ENCODE measurements around the gene PSME1.

The PSME1 gene

DNA sequence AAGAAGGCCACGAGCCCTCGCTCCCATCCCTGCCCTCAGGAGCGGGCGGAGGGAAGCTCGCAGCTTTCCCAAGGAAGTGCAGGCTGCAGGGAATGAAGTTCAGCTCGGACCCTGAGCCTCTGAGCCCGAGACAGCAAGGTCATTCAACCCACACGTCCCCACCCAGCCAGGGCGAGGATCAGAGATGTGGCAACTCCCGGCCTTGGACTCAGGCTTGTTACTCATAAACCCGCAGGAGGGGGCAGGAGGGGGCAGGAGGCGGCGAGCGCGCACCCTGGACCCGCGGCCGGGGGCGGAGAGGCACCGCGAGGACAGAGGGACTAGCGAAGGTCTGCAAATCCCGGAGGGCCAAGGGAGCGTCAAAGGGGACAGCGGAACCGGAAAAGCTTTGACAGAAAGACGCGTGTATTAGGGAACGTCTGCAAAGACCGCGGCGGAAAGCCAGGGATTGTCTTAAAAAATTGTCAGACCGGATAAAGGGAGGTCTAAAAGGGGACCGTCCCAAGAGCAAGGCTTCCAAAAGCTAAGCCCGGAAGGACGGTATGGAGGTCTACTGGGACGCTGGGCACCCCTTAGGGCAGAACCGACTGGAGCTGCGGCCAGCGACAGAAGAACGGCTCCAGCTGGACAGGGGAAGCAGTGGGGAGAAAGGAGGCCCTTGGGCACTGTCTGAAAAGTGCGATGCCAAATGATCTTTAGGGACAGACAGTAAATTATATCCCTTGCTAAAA, 22.0 kb upstream of the PSME1 start:
- in situ Hi-C loops (cut with MboI; ENCODE audit: low sequenced_read_pairs, unreplicated experiment), result no loop called here
- DNase-seq (ENCODE audit: low spot score), result peak; percentile 85
- TF ChIP-seq, protein P1, sequence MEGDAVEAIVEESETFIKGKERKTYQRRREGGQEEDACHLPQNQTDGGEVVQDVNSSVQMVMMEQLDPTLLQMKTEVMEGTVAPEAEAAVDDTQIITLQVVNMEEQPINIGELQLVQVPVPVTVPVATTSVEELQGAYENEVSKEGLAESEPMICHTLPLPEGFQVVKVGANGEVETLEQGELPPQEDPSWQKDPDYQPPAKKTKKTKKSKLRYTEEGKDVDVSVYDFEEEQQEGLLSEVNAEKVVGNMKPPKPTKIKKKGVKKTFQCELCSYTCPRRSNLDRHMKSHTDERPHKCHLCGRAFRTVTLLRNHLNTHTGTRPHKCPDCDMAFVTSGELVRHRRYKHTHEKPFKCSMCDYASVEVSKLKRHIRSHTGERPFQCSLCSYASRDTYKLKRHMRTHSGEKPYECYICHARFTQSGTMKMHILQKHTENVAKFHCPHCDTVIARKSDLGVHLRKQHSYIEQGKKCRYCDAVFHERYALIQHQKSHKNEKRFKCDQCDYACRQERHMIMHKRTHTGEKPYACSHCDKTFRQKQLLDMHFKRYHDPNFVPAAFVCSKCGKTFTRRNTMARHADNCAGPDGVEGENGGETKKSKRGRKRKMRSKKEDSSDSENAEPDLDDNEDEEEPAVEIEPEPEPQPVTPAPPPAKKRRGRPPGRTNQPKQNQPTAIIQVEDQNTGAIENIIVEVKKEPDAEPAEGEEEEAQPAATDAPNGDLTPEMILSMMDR (IDR thresholded peaks at IDR 0.05; ENCODE audit: borderline replicate concordance, control extremely low read depth, extremely low read depth, insufficient read depth, missing control alignments), result no peak

DNA sequence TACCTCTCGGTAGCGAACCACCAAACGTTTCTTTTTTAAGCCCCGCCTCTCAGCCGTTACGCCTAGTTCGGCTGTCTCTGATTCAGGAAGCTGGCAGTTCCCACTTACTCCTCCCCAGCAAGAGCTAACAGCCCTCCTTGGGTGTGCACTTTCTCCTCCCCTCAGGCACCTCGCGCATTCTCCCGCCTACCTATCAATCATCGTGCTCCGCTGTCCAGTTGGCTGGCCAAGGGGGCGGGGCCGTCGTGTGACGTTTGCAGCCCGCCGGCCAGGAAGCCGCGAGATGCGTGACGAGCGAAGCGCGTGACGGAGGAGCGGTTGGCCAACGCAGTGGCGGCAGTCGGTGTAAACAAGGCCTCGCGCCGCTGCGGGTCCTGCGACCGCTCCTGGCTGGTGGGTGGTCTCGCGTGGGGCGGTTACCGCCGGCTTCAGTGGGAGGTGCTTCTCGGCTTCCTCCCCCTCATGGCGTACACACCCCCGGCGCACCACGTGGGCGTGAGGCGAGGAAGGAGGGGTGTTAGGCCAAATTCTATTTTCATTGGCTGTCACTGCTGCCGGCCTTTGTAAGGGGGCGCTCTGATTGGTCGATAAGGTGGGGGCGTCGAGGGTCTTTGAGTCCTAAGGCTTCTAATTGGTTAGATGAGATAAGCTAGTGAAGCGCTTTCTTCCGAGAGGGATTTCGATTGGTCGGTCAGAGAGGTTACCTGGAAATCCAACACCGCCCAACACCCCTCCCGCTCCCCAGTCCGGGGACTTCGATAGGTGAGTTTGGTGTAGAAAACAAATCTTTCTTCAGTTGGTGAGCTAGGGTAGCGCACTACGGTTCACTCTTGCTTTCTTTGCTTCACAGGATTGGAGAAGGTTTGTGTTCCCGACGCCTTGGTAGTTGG, 21.2 kb upstream of the PSME1 start, which contains the start of the genes DCAF11 and NRL:
Gene DCAF11, plus strand, starts transcription at position 246 of the 890 bp plus-strand sequence. CDS start 818 bp downstream, outside the sequence.
Gene NRL, minus strand, starts transcription at position 418 of the 890 bp plus-strand sequence. CDS start 32,101 bp downstream, outside the sequence.
- TF ChIP-seq, protein P1 (IDR thresholded peaks at IDR 0.05; ENCODE audit: borderline replicate concordance, control extremely low read depth, extremely low read depth, insufficient read depth, missing control alignments), result no peak
- in situ Hi-C loops (cut with MboI; ENCODE audit: low sequenced_read_pairs, unreplicated experiment), result no loop called here
- DNase-seq (ENCODE audit: low spot score), result peak; percentile 98

DNA sequence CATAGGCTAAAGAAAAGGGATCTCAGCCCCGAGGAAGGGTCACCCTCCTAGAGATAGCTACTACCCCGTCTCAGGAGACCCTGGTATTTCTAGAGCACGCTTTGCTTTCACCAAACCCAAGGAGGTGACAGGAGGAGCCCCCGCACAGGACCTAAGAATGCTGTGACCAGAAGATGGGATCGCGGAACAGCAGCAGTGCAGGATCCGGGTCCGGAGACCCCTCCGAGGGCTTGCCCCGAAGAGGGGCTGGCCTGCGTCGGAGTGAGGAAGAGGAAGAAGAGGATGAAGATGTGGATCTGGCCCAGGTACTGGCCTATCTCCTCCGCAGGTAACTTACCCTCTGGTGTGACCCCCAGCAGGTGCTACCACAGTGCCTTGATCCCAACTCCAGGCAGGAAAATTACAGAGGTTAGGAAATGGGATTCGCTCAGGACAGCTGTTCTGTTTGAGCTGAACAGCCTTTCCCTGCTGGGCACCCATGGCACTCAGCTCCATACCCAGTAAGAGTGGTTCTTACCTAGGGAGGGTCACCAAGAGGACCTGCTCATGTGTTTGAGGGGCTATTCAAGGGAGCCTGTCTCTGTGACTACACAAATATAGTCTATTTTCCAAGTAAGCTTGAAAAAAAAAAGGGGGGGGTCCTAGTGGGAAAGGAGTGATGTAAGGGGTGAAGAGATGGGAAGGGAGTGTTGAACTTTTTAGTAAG, 20.4 kb upstream of the PSME1 start:
- no peak for DNase-seq (ENCODE audit: low spot score)
- TF ChIP-seq, protein P1 (IDR thresholded peaks at IDR 0.05; ENCODE audit: borderline replicate concordance, control extremely low read depth, extremely low read depth, insufficient read depth, missing control alignments), result no peak
- in situ Hi-C loops (cut with MboI; ENCODE audit: low sequenced_read_pairs, unreplicated experiment), result no loop called here

DNA sequence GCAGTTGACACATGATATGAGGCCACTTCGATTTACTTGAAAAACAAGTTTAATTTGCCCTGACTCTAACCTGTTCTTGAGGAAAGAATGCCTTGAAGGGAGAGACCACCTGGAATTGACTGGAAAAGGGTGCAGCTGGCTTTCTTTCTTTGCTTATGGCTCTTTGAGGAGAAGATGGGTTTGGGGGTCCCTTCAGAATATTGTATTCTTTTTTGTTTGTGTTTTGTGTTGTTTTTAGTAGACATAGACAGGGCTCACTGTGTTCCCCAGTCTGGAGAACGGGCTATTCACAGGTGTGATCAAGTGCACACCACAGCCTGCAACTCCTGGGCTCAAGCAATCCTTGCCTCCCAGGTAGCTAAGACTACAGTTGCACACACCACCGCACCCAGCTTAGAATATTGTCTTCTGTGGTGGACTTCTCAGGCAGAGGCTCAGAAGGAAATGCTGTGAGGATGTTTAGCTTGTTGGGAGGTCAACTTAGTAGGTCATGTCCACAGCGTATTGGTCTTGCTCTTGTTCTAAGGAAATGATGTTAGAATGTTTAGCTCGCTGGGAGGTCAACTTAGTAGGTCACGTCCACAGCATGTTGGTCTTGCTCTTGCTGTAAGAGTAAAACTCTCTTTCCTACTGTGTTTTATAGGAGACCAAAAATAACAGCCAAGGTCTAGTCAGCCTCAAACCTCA, 19.7 kb upstream of the PSME1 start:
- in situ Hi-C loops (cut with MboI; ENCODE audit: low sequenced_read_pairs, unreplicated experiment), result no loop called here
- DNase-seq (ENCODE audit: low spot score), result no peak
- TF ChIP-seq, protein P1 (IDR thresholded peaks at IDR 0.05; ENCODE audit: borderline replicate concordance, control extremely low read depth, extremely low read depth, insufficient read depth, missing control alignments), result no peak

DNA sequence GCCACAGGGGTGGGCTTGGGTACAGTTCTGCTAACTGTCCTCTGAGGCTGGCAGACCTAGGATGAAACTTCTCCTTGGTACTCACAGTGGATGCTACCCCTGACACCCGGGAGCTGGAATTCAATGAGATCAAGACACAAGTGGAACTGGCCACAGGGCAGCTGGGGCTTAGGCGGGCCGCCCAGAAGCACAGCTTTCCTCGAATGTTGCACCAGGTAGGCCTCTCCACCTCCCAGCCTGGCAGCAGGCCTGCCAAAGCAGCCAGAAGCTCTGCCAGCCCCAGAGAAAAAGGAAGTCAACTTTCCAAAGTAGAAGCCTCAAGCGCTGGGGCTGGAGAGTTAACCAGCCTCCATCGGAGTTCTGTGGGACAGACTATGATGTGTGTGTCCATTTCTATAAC, 18.8 kb upstream of the PSME1 start:
- TF ChIP-seq, protein P1 (IDR thresholded peaks at IDR 0.05; ENCODE audit: borderline replicate concordance, control extremely low read depth, extremely low read depth, insufficient read depth, missing control alignments), result no peak
- in situ Hi-C loops (cut with MboI; ENCODE audit: low sequenced_read_pairs, unreplicated experiment), result no loop called here
- no peak for DNase-seq (ENCODE audit: low spot score)
